CD14-positive monocyte (primary cell): ENCODE measurements around the gene CSF2RB. TPM values are rescaled to one million over a fixed set of nuclear protein-coding genes. Genes with fewer than 3 reads are reported as not detected.

Experiments used
- DNase-seq, 3 donors: peaks; one replicate each; pipeline ENCODE4 v3.0.0-alpha.2; 2011 to 2022
- H2AFZ ChIP-seq: 2 replicates; pipeline ENCODE4 v1.6.0; 2012; ENCODE audit warnings: mild to moderate bottlenecking, low read depth, low read length, inconsistent platforms; ENCODE audit not compliant: insufficient read depth, poor library complexity, severe bottlenecking
- H3K27ac ChIP-seq, 2 donors: 1 replicate in 1 of 2; 2 replicates in 1 of 2; pipeline ENCODE4 v1.5.1; 2012 to 2013; ENCODE audit warnings: low read length in 2 of 2, control low read depth in 1 of 2, inconsistent platforms in 1 of 2, low read depth in 1 of 2, mild to moderate bottlenecking in 1 of 2
- H3K27me3 ChIP-seq, 2 donors: one replicate each; pipeline versions ENCODE4 v1.6.0 to v1.6.1; 2011 to 2013; ENCODE audit warnings: low read length in 2 of 2; ENCODE audit not compliant: control insufficient read depth in 2 of 2, insufficient read depth in 2 of 2
- H3K36me3 ChIP-seq, 2 donors: replicated peaks in 1 of 2; 1 replicate in 1 of 2; 2 replicates in 1 of 2; pipeline versions ENCODE4 v1.5.1 to v1.6.1; 2012 to 2013; ENCODE audit warnings: low read length in 2 of 2, control low read depth in 1 of 2, inconsistent platforms in 1 of 2, mild to moderate bottlenecking in 1 of 2; ENCODE audit not compliant: insufficient read depth in 2 of 2, control insufficient read depth in 1 of 2
- H3K4me1 ChIP-seq, 2 donors: 1 replicate in 1 of 2; 2 replicates in 1 of 2; pipeline versions ENCODE4 v1.5.1 to v1.6.1; 2012 to 2013; ENCODE audit warnings: low read length in 2 of 2, control low read depth in 1 of 2, inconsistent platforms in 1 of 2, mild to moderate bottlenecking in 1 of 2, moderate library complexity in 1 of 2; ENCODE audit not compliant: insufficient read depth in 2 of 2, control insufficient read depth in 1 of 2
- H3K4me2 ChIP-seq: replicated peaks from 2 replicates; pipeline ENCODE3; 2012; ENCODE audit warnings: low read length, moderate library complexity, mild to moderate bottlenecking; ENCODE audit not compliant: poor library complexity, severe bottlenecking; ENCODE audit errors: extremely low read depth
- H3K4me3 ChIP-seq, 3 experiments: fragments of 200-600 bp in 1 of 3; sonication (generic) in 1 of 3; replicated peaks in 1 of 3; 1 replicate in 2 of 3; 2 replicates in 1 of 3; pipeline ENCODE4 v1.5.1; 2011 to 2013; ENCODE audit warnings: low read length in 3 of 3, mild to moderate bottlenecking in 3 of 3, control low read depth in 2 of 3, low read depth in 2 of 3, inconsistent platforms in 1 of 3, moderate library complexity in 1 of 3
- H3K79me2 ChIP-seq: 2 replicates; pipeline ENCODE4 v1.6.0; 2012; ENCODE audit warnings: mild to moderate bottlenecking, control low read depth, inconsistent platforms, low read length, moderate library complexity; ENCODE audit not compliant: insufficient read depth
- H3K9ac ChIP-seq: 2 replicates; pipeline ENCODE4 v1.6.0; 2017; ENCODE audit warnings: low read length, mild to moderate bottlenecking; ENCODE audit not compliant: insufficient read depth, poor library complexity, severe bottlenecking
- H3K9me3 ChIP-seq, 2 donors: replicated peaks in 1 of 2; 1 replicate in 1 of 2; 2 replicates in 1 of 2; pipeline versions ENCODE4 v1.5.1 to v1.6.1; 2012 to 2013; ENCODE audit warnings: low read length in 2 of 2, control low read depth in 1 of 2; ENCODE audit not compliant: control insufficient read depth in 1 of 2, insufficient read depth in 1 of 2
- H4K20me1 ChIP-seq: 2 replicates; pipeline ENCODE4 v1.6.0; 2012; ENCODE audit warnings: mild to moderate bottlenecking, low read length, control low read depth, moderate library complexity; ENCODE audit not compliant: insufficient read depth
- H3K27ac Mint-ChIP-seq, 7 donors: one replicate each; pipeline ENCODE4 v1.8.0; 2020; ENCODE audit warnings: mild to moderate bottlenecking in 7 of 7, mixed read lengths in 7 of 7, moderate library complexity in 6 of 7, inconsistent platforms in 2 of 7
- H3K27me3 Mint-ChIP-seq, 3 donors: one replicate each; pipeline ENCODE4 v1.8.0; 2021 to 2022; ENCODE audit warnings: low read depth in 3 of 3, mild to moderate bottlenecking in 3 of 3, mixed read lengths in 3 of 3, moderate library complexity in 3 of 3, inconsistent platforms in 1 of 3
- H3K36me3 Mint-ChIP-seq, 2 donors: one replicate each; pipeline ENCODE4 v1.8.0; 2020; ENCODE audit warnings: mixed read lengths in 2 of 2, inconsistent platforms in 1 of 2, mild to moderate bottlenecking in 1 of 2
- H3K4me1 Mint-ChIP-seq: one replicate; pipeline ENCODE4 v1.8.0; 2020; ENCODE audit warnings: mild to moderate bottlenecking, mixed read lengths
- H3K4me3 Mint-ChIP-seq, 2 donors: one replicate each; pipeline ENCODE4 v1.8.0; 2020; ENCODE audit warnings: mild to moderate bottlenecking in 2 of 2, mixed read lengths in 2 of 2, moderate library complexity in 1 of 2
- H3K9me3 Mint-ChIP-seq, 7 donors: one replicate each; pipeline ENCODE4 v1.8.0; 2020 to 2022; ENCODE audit warnings: mixed read lengths in 7 of 7, mild to moderate bottlenecking in 6 of 7, moderate library complexity in 6 of 7, inconsistent platforms in 2 of 7
- CTCF ChIP-seq: fragments of 200-600 bp; IDR thresholded peaks from one replicate; pipeline ENCODE4 v1.8.0; 2022; ENCODE audit warnings: antibody characterized with exemption, mild to moderate bottlenecking
- WGBS: methylation state at CpG from one replicate; pipeline ENCODE4 v1.1.5; 2013; ENCODE audit warnings: missing lambda C conversion rate; ENCODE audit not compliant: insufficient coverage; 5-methylcytosine and 5-hydroxymethylcytosine counted together
- intact Hi-C, 2 donors: fragments of 100-400 bp; cut with micrococcal nuclease; formaldehyde crosslinking; loops; one replicate each; pipeline versions ENCODE4 v1.15.0 to v1.15.1; 2023
- polyA plus RNA-seq, 3 donors: library from polyadenylated mRNA; depleted of rRNA in 1 of 3; unstranded in 2 of 3; stranded (reverse) in 1 of 3; fragments of 300-500 nt in 2 of 3; fragments of >200 nt in 1 of 3; fragmentation: Illumina TruSeq in 2 of 3; gene quantifications; 1 replicate in 2 of 3; 2 replicates in 1 of 3; pipeline ENCODE4 v1.2.3, GENCODE V29; 2012 to 2021

Gene CSF2RB
- polyA plus RNA-seq, 3 donors = 29.9 to 91.1 (median 52.7) TPM

DNA sequence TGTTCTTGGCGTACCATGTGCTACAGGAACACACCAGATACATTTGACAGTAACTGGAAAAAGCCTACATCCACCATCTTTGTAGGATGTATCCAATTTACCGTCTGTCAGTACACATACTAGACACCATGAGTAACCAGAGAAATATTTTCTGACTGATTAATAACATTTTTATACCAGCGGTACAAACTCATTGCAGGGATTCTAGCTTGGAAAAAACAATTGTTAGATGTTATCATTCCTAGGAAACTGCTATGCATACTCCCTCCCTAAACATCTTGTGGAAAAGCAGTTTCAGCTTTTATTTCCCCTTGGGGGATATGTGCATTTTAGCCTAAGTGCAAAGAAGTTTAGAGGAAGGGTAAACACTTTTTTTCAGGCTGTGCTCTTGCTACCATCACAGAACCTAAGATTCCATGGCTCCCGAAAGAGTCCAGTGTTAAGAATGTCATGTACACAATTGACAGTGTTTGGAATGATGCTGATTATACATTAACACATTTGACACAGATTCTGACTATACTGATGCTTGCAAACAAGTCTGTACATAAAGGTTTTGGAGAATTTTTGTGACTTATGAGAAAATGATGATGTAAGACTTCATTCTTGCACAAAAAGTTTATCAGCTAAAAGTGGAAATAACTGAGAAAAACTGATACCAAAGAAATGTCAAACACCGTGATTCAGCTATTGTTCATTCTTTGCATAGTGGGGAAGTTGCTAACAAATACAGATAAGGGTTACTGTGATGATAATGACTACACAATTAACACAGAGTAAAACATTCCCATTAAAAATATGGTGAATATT is 28.9 kb upstream of the CSF2RB start:
- no peaks in the 10 kb centered on the region for H3K27me3 ChIP-seq
- peak overlapping the region; percentile 43 for H3K4me2 ChIP-seq
- no peak for TF ChIP-seq CTCF
- H4K20me1 ChIP-seq = no peaks in the 10 kb centered on the region
- H3K36me3 ChIP-seq = no peaks in the 10 kb centered on the region
- no peak overlapping the region for H3K4me3 Mint-ChIP-seq
- H3K9me3 Mint-ChIP-seq = peaks cover 26 to 48% (median 42%) of the 10 kb centered on the region in 7 donors
- H3K27ac ChIP-seq = peak overlapping the region in 1 of 2 donors; percentile 60
- no peaks in the 10 kb centered on the region for H3K79me2 ChIP-seq
- intact Hi-C loops = no loop called here
- H3K27ac Mint-ChIP-seq = peak overlapping the region in 5 of 7 donors; percentile 7 to 79 (median 73)
- no peak overlapping the region for H2AFZ ChIP-seq
- WGBS = no CpG with 5 or more reads among the region's 5 CpGs
- H3K9ac ChIP-seq = no peak overlapping the region
- DNase-seq = peak; percentile 18 to 42 (median 40)
- H3K4me3 ChIP-seq = peak overlapping the region in 1 of 3 experiments; percentile 37
- H3K27me3 Mint-ChIP-seq = peaks cover 0 to 5% (median 2%) of the 10 kb centered on the region in 3 donors
- H3K4me1 ChIP-seq = peaks cover 22 to 23% of the 10 kb centered on the region in 2 donors
- peaks cover 21% of the 10 kb centered on the region for H3K4me1 Mint-ChIP-seq
- peaks cover 24 to 35% of the 10 kb centered on the region in 2 donors for H3K9me3 ChIP-seq
- no peaks in the 10 kb centered on the region for H3K36me3 Mint-ChIP-seq

DNA sequence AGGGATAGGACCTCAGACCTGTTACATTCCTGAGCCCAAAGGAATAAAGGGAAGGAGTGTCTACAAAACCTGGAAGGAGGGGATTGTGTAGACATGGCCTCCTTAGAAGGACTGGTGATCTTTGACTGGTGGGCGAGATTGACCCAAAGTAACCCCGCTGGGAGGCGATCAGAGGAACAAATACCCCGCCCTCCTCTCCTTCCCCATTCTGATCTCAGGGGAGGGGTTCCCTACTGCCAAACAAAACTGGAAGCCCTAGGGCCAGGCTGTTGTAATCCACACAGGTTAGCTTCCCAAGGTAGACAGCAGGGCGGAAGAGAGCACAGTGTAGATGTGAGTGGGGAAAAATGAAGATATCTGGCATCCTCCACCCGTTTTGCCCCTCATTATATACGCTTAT is 28.0 kb upstream of the CSF2RB start:
- peak; percentile 42 to 52 (median 44) for DNase-seq
- Mint-ChIP-seq H3K9me3 (peaks cover 21 to 40% (median 33%) of the 10 kb centered on the region in 7 donors), H3K36me3 (no peaks in the 10 kb centered on the region), H3K27me3 (peaks cover 0 to 5% (median 2%) of the 10 kb centered on the region in 3 donors), H3K4me3 (peak overlapping the region; percentile 43 to 46), H3K4me1 (peaks cover 21% of the 10 kb centered on the region), H3K27ac (peak overlapping the region in 6 of 7 donors; percentile 65 to 79 (median 74))
- Histone ChIP-seq H3K79me2 (no peaks in the 10 kb centered on the region), H3K27ac (peak overlapping the region in 1 of 2 donors; percentile 60), H3K9ac (no peak overlapping the region), H3K4me3 (peak overlapping the region in 1 of 3 experiments; percentile 37), H3K9me3 (peaks cover 18 to 28% of the 10 kb centered on the region in 2 donors), H3K4me2 (peak overlapping the region; percentile 43), H2AFZ (no peak overlapping the region), H3K4me1 (peaks cover 22 to 23% of the 10 kb centered on the region in 2 donors), H3K27me3 (no peaks in the 10 kb centered on the region), H4K20me1 (no peaks in the 10 kb centered on the region), H3K36me3 (no peaks in the 10 kb centered on the region)
- TF ChIP-seq CTCF = no peak
- WGBS = 82% methylated on average over 2 of the region's 7 CpGs
- intact Hi-C loops = no loop called here
